ENCODE results near the gene POLR1E.

The POLR1E gene

GRCh38 chr9:37485389-37486255 lies at the start of gene POLR1E:
Gene POLR1E (plus strand): TSS chr9:37485948. CDS start chr9:37486048, 100 bp downstream.
- peak; percentile 93 for DNase-seq

- DNase-seq = no peak
Observed at GRCh38 chr9:37436540-37436939, 49.2 kb upstream of the POLR1E start.

- DNase-seq = no peak
Observed at GRCh38 chr9:37437010-37437409, 48.7 kb upstream of the POLR1E start.

- DNase-seq = no peak
Observed at GRCh38 chr9:37437621-37438020, 48.1 kb upstream of the POLR1E start.

- no peak for DNase-seq
Observed at GRCh38 chr9:37438359-37438758, 47.4 kb upstream of the POLR1E start.

- DNase-seq = no peak
Observed at GRCh38 chr9:37441776-37442370, 43.9 kb upstream of the POLR1E start.

- no peak for DNase-seq
Observed at GRCh38 chr9:37442556-37442955, 43.2 kb upstream of the POLR1E start.

GRCh38 chr9:37443566-37443965 lies 42.2 kb upstream of the POLR1E start:
- DNase-seq = no peak

- no peak for DNase-seq
Observed at GRCh38 chr9:37444890-37445289, 40.9 kb upstream of the POLR1E start.

GRCh38 chr9:37445832-37446231 lies 39.9 kb upstream of the POLR1E start:
- no peak for DNase-seq

- DNase-seq = no peak
Observed at GRCh38 chr9:37446401-37446800, 39.3 kb upstream of the POLR1E start.

- DNase-seq = no peak
Observed at GRCh38 chr9:37447111-37447510, 38.6 kb upstream of the POLR1E start.

- no peak for DNase-seq
Observed at GRCh38 chr9:37449862-37450632, 35.7 kb upstream of the POLR1E start.

- DNase-seq = no peak
Observed at GRCh38 chr9:37451628-37452027, 34.1 kb upstream of the POLR1E start.

GRCh38 chr9:37452611-37453010 lies 33.1 kb upstream of the POLR1E start:
- DNase-seq = no peak

GRCh38 chr9:37453827-37454226 lies 31.9 kb upstream of the POLR1E start:
- DNase-seq = no peak

- DNase-seq = no peak
Observed at GRCh38 chr9:37454238-37454637, 31.5 kb upstream of the POLR1E start.

- DNase-seq = no peak
Observed at GRCh38 chr9:37455884-37456647, 29.7 kb upstream of the POLR1E start.

- no peak for DNase-seq
Observed at GRCh38 chr9:37456817-37457216, 28.9 kb upstream of the POLR1E start.

- DNase-seq = no peak
Observed at GRCh38 chr9:37464006-37464405, 21.7 kb upstream of the POLR1E start.

- no peak for DNase-seq
Observed at GRCh38 chr9:37464426-37465248, 21.1 kb upstream of the POLR1E start.
